GM21717 (cell line): ENCODE data around the gene MPO.

Source experiments
- ATAC-seq: cut with Tn5 transposase; IDR thresholded peaks from one replicate; pipeline ENCODE4 v1.9.1; 2021; ENCODE audit warnings: mild to moderate bottlenecking, moderate library complexity; ENCODE audit not compliant: unreplicated experiment

MPO gene

DNA sequence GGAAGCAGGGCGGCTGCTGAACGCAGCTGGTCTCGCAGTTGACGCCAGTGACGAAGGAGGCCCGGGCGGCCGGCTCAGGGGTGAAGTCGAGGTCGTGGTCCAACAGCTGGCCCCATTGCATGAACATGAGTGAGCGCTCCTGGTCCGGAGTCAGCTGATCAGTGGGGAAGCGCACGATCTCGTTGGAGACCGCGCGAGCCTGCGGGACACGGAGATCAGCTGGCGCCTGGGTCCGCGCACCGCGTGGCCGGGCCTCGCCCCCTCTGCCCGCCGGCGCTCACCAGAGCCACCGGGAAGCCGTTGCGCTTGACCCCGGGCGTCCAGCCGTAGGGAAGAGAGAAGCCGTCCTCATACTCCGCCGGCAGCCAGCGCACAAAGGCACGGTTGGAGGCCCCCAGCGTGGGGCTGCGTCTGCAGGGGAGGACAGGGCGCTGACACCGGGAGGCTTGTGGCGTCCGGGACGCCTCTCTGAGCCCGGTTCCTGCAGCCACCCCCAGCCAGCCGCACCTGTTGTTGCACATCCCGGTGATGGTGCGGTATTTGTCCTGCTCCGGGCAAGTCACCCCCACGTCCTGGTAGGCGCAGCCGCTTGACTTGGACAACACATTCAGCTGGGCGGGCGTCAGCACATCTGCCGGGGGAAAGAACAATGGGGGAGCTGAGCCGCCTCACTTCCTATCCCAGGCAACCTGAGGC lies 1.6 kb downstream of the MPO start:
- no peak for ATAC-seq

DNA sequence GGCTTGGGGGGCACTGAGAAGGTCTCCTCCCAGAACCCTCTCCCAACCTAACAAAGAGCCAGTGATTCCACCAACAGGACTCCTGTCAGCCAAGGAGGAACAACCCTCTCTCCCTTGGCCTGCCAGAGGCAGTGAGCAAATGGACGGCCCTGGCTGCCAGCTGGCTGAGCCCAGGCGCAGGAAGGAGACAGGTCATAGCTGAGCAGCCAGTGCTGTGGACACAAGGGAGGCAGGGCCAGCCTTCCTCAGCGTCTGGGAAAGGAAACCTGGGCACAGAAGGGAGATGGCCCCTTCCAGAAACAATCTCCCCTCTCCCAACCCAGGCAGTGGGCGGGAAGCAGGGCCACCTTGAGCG lies 2.1 kb downstream of the MPO start:
- ATAC-seq, result no peak

DNA sequence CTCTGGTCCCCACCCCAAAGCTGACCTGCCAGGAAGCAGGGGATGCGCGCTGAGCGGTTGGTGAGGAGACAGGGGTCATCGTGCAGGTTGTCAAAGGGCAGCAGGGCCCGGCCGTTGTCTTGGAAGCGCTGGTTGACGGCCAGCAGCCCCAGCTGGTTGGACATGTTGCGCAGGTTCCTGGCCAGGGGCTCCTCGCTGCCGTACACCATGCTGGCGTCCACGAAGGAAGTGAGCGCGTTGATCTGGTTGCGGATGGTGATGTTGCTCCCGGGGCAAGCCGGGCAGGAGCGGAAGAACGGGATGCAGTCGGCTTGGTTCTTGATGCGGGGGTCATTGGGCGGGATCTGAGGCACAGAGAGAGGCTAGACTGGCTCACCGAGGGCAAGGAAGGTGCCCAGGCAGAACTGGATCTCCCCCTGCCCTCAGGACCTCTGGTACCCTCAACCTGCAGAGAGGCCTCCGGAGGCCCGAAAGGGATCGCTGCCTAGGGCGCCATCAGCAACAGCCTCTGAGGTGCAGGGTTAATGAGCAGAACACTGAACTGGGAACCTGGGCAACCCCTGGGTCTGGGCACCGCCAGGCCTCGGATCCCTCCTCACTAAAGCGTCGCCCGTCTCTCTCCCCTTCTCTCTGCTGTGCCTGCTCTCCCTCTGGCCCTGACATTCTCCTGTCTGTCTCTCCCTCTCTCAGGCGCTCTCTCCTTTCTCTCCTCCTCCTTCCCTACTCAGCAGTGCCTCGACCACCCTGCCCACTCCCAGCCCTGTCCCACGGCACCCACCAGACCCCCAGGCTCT lies 2.7 kb downstream of the MPO start:
- ATAC-seq, result no peak

DNA sequence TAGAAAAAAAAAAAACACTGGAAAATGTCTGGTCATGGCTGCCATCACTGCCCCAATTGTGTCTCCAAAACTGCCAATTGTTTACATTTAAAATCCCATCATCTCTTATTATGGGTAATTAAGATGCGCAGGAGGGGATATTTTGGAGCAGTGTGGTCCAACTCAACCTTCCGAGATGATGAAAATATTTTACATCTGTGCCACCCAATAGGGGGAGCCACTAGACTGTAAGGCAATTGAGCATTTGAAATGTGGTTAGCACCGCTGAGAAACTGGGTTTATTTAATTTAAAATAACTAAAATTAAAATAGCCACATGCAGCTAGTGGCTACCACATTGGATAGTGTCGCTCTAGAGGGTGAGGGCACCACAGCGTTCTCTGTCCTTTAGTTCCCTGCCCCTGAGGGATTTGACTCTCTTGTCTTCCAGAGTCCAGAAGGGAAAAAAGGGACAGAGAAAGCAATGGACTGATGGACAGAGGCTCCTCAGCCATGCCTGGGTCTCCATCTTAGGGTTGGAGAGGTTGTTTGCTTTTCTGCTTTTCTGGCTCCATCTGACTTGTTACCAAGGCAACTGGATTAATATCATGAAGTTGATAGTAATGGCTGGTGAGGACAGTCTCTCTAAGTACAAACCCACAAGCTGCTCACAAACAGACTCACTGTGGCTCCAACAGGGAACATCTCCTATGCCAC lies 3.5 kb downstream of the MPO start:
- no peak for ATAC-seq

DNA sequence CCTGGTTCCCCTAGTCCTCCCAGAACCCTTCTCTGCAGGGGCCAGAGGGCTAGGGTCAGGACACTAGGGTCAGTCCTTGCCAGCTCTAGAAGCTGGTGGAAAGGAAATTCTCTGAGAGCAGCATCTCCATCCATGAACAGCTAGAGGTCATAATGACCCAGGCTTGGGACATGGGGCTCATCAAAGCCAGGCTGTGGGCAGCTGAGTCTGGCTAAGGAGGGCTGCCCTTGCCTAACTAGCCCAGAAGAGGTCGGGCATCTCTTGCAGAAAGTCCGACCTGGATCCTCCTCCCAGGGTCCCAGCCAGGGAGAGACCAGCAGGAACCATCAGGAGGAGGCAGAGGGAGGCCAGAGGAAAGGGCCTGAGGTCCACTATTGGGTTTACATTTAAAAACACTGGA lies 4.3 kb downstream of the MPO start:
- ATAC-seq, result no peak

DNA sequence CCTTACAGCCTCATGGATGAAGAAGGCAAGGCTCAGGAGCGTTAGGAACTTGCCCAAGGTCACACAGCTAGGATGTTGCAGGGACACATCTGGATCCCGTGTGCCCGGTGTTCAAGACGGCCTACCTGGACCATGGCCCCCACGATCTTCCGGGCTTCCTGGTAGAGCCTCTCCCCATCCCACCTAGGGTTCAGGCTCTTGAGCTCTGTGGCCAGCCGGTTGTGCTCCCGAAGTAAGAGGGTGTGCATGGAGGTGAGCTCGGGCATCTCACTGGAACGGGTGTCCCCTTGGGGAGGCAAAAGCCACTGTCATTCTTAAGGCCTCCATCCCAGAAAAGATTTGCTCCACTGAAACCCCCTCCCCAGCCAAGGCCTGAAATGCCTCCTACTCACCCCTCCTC lies 5.3 kb downstream of the MPO start:
- ATAC-seq, result no peak

DNA sequence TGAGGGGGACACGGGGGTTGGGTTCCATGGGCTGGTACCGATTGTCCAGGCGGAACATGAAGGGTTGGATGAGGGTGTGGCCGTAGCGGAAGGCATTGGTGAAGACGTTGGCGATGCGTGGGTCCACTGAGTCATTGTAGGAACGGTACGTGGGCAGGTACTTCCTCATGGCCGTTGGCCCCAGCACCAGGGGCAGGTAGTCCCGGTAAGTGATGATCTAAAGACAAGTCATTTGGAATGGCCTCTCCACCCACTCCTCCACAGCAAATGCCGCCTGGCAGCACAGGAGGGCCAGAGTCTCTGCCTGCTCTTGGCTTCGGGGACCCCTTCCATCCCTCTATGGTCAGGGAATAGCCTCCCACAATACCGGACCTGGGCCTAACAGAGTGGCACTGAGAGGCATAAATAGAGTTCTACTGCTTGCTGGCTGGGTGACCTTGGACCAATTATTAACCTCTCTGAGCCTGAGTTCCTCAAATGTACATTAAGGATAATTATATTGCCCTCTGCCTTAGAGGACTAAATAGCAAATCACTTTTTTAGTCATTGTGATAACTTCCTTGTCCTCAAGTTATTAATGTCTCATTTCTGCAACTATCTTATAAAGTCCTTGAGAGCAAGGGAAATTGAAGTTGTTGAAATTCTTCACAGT lies 7.2 kb downstream of the MPO start:
- ATAC-seq, result no peak

DNA sequence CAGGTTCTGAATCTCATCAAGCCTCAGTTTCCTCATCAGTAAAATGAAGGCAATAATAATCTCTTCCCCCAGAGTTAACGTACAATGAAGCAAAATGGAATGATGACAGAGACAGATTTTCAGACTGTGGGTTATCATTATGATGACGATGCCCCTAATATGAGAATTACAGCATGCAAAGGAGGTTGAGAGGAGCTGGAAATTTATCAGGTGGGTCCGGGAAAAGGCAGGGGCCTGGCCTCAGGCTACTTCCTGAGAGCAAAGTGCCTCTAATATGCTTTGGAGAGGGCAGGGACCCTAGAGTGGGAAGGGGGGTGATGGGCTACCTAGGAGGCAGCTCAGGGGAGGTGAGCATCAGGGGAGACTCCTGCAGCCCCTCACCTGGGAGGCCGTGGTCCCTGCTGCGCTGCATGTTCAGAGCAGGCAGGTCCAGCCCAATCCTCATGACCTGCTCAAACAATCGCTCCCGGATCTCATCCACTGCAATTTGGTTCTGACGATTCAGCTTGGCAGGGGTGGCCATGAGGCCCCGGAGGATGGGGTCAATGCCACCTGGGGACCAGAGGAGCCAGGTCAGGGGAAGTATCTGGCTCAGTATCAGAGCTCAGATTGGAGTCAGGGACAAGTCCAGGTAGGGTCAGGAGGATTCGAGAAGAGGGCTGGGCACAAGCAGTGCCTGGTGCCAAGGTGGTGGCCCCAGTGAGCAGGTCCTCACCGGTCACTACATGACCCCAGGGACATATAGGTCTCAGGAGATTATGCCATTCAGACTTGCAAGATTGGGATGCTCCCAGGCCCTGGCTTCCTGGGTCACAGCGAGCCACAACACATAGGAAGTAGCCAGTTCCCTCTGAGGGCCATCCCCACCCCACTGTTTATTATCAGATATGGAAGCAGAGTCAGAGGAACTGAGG lies 8.1 kb downstream of the MPO start:
- ATAC-seq, result no peak

DNA sequence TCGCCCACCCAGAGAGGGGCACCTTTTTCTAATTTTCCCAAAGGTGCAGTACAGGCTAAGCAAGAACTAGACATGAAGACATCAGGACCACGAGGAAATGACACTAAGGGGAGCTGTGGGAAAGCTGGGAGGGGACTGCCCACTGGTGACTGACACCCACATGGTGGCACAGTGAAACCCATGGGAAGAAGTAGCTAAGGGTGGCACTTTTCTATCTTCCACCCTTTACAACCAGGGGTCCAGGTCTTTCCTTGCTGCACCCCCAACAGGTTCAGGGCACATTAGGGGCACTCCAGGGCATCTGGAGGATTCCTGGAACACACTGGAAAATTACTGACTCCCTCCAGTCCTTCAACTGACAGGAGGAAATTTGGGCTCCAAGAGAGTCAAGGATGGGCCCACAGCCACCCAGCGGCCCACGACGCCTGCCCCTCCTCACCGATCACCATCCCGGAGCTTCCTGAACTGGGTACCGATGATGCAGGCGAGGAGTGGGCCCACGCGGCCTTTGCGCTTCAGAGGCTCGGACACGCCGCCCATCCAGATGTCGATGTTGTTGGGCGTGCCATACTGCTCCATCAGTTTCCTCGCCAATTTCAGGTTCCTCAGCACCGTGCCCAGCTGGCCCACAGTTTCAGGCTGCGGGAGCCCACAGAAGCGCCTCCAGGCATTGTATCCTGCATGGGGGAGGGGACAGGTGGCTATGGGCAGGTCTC lies 9.4 kb downstream of the MPO start:
- ATAC-seq, result no peak

DNA sequence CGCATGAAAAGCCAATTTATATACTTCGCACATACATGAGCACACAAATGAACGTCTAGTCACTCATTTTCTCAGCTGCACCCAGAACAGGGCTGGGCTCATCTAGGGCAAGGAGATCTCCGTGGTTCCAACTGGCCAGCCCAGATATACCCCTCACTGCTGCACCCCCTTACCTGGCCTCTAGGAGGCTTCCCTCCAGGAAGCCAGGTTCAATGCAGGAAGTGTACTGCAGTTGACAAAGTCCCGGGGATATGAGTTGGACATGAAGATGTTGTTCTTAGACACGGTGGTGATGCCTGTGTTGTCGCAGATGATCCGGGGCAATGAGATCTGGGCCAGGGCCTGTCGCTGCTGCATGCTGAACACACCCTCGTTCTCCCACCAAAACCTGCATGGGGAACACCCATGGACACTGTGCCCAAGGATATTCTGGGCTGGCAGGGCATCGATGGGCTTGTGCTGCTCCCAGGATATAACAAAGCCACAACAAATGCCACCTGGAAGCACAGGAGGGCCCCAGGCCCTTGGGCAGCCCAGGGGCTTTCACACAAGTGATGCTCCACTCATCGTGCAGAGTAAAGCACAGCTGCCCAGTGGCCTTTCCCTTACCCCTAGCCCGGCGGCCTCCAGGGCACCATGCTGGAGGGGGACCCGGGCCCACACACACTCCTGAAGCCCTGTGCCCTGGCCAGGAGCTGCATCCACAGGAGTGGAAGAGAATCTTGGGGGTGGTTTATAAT lies 10.1 kb downstream of the MPO start:
- ATAC-seq, result no peak

DNA sequence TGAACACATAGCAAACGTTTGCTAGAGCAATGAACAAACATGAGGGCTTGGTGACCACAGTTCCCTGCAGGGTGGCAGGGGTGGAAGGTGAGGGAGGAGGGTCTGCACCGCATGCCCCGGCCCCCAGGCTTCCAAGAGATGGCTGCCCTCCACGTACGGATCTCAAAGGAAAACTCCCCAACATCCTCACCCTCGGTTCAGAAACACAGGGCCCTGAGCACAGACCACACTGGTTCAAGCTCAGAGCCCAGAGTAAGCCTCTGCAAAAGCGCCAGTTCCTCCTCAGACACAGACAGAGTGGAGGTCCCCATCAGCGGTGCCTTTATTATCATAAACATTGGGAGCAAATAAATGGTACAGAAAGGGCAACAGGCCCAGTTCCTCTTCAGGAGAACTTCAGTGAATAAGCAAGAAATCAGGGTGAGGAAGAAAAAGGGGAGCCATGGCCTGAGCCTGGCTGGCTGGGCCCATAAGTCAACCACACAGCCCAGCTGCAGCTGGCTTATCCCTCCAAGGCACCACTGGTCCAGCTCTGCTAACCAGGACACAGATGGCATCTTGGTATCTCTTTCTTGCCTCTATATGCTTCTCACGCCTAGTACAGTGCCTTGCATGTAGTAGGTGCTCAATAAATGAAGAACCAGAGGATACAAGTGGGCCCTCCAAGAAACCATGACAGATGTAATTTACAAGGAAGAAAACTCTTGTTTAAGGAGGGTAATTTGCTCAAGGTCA lies 11.0 kb downstream of the MPO start:
- ATAC-seq, result no peak

DNA sequence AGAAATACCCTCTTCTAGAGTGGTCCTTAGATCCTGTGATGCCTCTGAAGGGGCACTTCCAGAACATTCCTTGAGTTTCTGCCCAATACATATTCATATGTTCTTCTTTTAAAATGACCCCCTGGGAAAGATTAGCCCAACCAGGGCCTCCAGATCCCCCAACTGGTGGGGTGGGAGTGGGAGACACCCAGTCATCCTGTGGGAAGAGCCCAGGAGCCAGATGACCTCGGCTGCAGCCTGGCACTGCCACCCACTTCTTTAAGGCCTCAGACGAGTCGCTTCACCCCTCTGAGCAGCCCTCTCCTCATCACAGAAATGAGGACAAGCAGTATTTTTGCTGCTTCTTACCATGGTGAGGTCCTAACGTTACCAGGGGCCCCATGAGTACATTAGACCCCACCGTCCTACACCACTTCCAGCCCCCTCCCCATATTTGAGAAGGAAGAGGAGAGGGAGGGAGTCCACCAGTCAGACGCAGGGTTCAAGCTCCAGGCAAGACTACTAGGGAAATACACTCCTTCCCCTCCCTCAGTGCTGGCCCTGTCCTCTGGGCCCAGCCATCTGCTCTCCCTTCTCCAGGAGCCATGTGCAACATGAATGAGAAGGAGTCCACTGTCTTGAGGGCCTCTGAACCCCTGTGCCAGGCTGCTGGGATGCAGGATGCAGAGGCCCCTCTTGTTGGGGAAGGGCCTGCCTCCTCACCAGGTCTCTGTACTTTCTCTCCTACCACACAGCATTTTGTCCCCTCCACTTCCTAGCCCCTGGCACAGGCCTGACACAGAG lies 11.8 kb downstream of the MPO start:
- no peak for ATAC-seq

DNA sequence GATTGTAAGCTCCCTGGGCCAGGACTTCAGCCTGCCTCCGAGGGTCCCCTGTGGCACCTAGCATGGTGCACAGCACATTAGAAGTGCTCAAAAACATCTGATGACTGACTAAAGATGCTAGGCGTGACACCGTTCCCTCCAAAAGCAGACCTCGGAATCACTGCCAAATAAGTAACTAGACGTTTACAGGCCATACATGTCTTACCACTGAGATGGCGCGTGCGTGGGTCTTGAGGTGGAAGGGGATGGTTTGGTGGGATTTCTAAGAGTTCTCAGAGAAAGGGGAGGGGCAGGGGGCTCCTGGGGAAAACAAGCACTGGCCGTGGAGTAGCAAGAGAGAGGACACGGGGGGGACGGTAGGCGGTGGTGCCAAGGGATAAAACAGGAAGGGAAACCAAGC lies 12.4 kb downstream of the MPO start:
- ATAC-seq, result no peak

DNA sequence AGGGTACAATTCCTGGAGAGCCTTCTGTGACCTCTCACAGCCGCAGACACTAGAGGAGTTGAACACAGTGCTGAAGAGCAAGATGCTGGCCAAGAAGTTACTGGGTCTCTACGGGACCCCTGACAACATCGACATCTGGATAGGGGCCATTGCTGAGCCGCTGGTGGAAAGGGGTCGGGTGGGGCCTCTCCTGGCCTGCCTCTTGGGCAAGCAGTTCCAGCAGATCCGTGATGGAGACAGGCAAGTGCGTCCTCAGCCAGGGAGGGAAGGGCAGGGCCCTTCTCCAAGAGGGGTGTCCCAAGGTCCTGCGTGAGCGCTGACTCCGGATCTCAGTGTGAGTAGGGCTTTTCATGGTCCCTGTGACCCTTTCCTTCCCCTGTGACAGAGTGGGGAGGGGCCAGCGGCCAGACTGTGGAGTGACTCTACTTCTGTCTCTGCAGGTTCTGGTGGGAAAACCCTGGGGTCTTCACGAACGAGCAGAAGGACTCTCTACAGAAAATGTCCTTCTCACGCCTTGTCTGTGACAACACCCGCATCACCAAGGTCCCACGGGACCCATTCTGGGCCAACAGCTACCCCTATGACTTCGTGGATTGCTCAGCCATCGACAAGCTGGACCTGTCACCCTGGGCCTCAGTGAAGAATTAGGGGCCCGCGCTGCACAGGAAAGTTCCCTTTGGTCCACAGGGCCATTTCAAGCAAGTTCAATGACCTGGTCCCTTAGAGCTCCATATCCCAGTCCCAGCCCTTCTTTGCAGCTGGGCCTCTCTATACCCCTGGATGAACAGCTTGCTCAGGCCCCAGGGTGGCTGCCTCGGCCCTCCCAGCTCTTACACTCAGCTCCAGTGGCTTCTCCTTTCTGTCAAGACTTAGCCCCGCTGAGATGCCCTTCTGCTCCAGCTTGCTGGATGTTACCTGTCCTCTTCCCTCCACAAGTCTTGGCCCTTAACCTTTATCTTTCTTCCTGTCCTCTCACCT lies 13.1 kb downstream of the MPO start:
- no peak for ATAC-seq

DNA sequence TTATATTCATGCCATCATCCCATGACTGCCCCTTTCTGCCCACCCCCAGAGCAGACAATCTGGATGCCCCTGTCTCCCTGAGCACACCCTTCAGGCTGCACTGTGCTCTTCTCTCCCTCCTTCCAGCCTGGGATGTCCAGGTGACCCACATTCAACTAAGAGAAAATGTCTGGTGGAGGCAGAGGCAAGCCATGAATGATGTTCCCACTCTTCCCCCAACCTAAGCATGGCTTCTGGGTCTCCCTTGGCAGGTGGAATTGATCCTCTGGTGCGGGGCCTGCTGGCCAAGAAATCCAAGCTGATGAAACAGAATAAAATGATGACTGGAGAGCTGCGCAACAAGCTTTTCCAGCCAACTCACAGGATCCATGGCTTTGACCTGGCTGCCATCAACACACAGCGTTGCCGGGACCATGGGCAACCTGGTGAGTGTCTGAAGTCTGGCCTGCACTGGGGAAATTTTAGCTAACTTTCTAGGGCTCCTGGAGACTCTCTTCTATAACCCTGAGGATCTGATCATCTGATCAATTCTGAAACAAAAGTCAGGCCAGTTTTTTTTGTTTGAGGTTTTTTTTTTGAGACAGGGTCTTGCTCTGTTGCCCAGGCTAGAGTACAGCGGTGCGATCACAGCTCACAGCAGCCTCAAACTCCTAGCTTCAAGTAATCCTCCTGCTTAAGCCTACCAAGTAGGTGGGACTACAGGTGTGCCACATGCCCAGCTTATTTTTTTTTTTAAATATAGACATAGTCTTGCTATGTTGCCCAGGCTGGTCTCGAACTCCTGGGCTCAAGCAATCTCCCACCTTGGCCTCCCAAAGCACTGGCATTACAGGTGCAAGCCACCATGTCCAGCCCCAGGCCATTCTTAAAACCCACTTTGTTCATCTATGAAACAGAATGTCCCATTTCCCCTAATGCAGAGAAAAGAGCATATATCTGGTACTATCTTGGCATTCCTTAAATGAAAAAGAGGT lies 14.5 kb downstream of the MPO start:
- no peak for ATAC-seq
